SIG-M5 (cell line): Measurements from ENCODE around the gene COG3.

Experiments used
- DNase-seq: peaks from one replicate; lab custom pipeline; 2025; lab: John Stamatoyannopoulos, UW

COG3 gene

GRCh38 chr13:45506811-45507210 is 42.1 kb downstream of the COG3 start:
- DNase-seq = no peak

- DNase-seq = no peak
These were observed 44.0 kb downstream of the COG3 start for GRCh38 chr13:45508776-45509175.

GRCh38 chr13:45510672-45511071 is 45.9 kb downstream of the COG3 start:
- no peak for DNase-seq

GRCh38 chr13:45511310-45512097 is 46.8 kb downstream of the COG3 start:
- no peak for DNase-seq

- no peak for DNase-seq
These were observed 47.4 kb downstream of the COG3 start for GRCh38 chr13:45512098-45512496.

- DNase-seq = no peak
These were observed 52.0 kb downstream of the COG3 start for GRCh38 chr13:45516757-45517156.

- no peak for DNase-seq
These were observed 53.9 kb downstream of the COG3 start for GRCh38 chr13:45518525-45519245.

GRCh38 chr13:45519493-45519892 is 54.8 kb downstream of the COG3 start:
- no peak for DNase-seq

- DNase-seq = no peak
These were observed 56.6 kb downstream of the COG3 start for GRCh38 chr13:45521297-45521696.

- no peak for DNase-seq
These were observed 57.8 kb downstream of the COG3 start for GRCh38 chr13:45522571-45522970.

GRCh38 chr13:45527699-45528462 is 63.1 kb downstream of the COG3 start:
- DNase-seq = no peak

- DNase-seq = no peak
These were observed 65.0 kb downstream of the COG3 start for GRCh38 chr13:45529758-45530157.

GRCh38 chr13:45534604-45535003 is 69.9 kb downstream of the COG3 start:
- no peak for DNase-seq

- no peak for DNase-seq
These were observed 71.5 kb downstream of the COG3 start for GRCh38 chr13:45536224-45536623.

- DNase-seq = no peak
These were observed 72.8 kb downstream of the COG3 start for GRCh38 chr13:45537516-45537915.

GRCh38 chr13:45538382-45538781 is 73.6 kb downstream of the COG3 start:
- no peak for DNase-seq

- DNase-seq = no peak
These were observed 75.5 kb downstream of the COG3 start for GRCh38 chr13:45540195-45540594.

- no peak for DNase-seq
These were observed 76.1 kb downstream of the COG3 start for GRCh38 chr13:45540864-45541263.

- DNase-seq = no peak
These were observed 77.1 kb downstream of the COG3 start for GRCh38 chr13:45541806-45542205.

GRCh38 chr13:45542391-45542790 is 77.7 kb downstream of the COG3 start:
- DNase-seq = no peak

GRCh38 chr13:45542878-45543277 is 78.1 kb downstream of the COG3 start:
- no peak for DNase-seq

GRCh38 chr13:45544520-45544919 is 79.8 kb downstream of the COG3 start:
- no peak for DNase-seq
